ENCODE results near the gene ORAI3.
A peak's percentile ranks its signal among the peaks of the same experiment; 100 is the strongest.

The ORAI3 gene

GRCh38 chr16:30949650-30950515, 1.0 kb downstream of the ORAI3 start:
- peak; percentile 52 for DNase-seq

GRCh38 chr16:30950516-30951065, 1.7 kb downstream of the ORAI3 start:
- no peak for DNase-seq

DNA sequence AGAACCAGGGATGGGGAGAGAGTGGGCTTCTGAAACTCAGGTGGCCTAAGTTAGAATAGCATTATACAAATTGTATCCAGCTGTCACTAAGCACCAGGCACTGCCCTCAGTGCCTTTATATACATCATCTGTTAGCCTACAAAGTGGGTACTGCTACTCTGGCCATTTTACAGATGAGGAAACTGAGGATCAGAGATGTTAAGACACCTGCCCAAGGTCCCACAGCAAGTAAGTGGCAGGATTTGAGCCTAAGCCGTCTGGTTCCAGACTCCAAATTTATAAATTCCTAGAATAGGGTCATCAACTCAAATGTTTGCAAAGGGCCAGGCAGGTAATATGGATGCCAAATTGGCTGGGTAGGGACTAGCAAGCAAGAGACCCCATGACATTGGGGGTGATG, 2.3 kb downstream of the ORAI3 start:
- no peak for DNase-seq

DNA sequence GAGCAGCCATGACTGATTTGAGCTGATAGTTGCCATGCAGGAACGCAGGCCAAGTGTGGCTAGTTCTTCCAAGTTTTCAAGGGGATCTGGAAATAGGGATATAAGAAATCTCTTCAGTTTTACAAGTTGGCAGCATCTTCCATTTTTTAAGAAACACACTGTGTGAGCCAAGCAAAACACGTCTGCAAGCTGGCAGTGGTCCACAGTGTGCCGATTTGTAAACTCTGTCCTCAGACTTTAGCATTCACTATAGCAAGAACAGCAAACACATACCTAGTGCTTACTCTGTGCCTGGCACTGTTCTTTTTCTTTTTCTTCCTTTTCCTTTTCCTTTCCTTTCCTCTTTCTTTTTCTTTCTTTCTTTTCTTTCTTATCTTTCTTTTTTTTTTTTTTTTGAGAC, 2.9 kb downstream of the ORAI3 start:
- no peak for DNase-seq

GRCh38 chr16:30953111-30953510, 4.2 kb downstream of the ORAI3 start:
- no peak for DNase-seq

DNA sequence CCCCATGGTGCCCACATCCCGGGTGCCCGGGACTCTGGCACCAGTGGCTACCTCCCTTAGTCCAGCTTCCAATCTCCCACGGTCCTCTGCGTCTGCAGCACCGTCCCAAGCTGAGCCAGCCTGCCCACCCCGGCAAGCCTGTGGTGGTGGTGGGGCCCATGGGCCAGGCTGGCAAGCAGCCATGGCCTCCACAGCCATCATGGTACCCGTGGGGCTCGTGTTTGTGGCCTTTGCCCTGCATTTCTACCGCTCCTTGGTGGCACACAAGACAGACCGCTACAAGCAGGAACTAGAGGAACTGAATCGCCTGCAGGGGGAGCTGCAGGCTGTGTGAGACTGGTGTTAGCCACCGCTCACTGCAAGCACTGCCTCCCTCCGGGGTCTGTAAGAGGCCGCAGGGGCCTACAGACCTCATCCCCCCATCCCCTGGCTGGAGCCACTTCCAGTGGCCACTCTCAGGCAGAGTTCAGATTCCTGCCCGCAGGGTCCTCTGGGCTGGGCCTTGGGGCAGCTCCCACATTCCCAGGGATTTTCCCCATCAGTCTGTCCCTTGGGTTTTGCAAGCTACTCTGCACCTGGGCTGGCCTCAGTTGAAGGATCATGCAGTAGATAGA, 4.8 kb downstream of the ORAI3 start:
- peak; percentile 49 for DNase-seq

DNA sequence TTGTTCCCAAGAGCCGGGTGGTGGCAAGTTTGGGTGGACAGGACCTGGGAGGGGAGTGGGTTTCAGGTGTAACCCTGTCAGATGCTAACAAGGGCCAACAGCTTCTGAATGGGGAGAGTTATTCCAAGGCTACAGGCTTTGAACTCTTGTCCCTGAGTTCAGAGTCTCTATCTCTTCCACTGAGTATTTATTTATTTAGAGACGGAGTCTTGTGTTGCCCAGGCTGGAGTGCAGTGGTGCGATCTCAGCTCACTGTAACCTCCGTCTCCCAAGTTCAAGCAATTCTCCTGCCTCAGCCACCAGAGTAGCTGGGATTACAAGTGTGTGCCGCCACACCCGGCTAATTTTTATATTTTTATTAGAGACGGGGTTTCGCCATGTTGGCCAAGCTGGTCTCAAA, 6.1 kb downstream of the ORAI3 start:
- no peak for DNase-seq

DNA sequence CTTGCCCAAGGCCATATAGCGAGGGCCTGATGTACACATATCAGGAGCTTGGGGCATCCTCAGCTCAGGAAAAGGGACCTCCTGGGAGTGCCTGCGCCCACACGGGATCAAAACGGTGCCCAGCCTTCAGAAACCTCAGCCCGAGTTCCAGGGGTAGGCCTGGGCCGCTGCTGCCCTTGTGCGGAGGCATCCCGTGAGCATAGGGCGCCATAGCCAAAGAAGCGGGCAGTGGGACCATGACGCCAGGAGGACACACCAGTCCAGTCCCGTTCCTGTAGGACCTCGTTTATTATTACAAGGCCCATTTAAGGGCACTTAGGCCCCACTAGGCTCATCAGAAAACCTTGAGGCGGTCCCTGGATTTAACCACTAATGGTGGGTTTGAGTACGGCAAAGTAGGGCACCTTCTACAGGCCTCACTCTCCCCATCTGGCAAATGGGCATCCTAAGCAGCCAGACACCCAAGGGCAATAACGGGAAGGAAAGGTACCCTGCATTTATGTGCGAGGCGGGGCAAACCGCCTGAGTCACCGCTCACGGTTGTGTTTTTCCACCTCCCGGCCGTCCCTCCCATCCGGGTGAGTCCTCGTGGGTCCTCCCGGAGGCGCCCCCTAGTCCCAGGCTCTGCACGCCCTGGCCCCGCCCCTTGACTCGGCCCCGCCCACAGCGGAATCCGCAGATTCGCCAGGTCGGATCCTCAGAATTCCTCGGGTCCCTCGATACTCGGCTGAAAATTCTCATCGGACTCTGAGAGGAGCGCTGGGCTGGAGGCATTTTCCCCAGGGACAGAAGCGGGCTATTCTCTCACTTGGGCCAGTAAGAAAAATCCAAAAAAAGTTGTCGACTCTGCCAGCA, 8.0 kb downstream of the ORAI3 start:
- DNase-seq, result peak; percentile 85

- DNase-seq, result peak; percentile 95
Observed at GRCh38 chr16:30957456-30958174, 8.7 kb downstream of the ORAI3 start, which contains the start of gene SETD1A. Gene SETD1A (plus strand): TSS chr16:30957754. CDS start chr16:30958732, 978 bp downstream.

DNA sequence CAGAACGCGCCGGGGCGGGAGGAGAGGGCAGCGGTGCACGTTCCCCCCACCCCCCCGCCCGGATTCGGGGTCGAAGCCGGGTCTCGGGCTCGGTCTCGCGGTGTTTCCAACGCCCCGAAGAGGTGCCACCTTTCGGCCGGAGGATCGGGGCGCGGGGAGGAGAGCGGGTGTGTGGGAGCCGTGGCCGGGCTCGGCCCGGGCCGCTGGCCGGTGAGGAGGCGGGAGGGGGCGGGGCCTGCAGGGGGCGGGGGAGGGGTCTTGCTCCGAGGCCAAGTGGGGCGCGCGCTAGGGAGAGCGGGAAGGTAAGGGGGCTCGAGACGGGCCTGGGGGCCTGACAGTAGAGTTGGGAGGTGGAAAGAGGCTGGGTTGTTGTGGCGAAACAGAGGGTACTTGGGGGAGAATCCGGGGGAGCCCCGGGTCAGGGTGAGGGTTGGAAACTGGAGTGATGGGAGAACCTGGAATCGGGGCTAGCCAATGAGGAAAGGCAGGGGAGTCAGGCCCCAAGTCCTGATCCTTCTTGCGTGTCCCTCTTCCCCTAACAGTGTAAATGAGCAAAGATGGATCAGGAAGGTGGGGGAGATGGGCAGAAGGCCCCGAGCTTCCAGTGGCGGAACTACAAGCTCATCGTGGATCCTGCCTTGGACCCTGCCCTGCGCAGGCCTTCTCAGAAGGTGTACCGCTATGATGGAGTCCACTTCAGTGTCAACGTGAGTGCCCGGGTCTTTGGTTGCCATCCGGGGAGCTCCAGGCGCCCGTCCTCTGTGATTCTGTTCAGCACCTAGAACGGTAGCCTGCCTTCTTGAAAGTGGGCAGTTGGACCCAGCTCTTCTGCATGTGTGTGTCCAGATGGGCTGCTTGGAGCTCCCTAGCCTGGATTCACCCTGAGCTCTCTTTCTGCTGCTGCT, 9.6 kb downstream of the ORAI3 start:
- DNase-seq, result no peak

DNA sequence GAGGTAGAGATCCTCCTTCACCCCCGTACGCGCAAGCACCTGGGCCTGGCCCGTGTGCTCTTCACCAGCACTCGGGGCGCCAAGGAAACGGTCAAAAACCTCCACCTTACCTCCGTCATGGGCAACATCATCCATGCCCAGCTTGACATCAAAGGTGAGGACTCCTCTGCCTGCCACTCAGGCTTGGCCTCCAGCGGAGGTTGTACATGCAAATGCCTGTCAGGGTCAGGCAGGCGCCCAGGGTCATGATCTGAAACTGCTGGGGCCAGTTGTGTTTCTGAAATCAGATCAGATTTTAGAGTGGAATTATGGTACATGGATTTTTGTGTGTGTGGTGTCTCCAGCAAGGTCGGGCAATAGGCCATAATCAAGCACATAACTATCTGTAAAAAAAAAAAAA, 12.5 kb downstream of the ORAI3 start:
- DNase-seq, result no peak

DNA sequence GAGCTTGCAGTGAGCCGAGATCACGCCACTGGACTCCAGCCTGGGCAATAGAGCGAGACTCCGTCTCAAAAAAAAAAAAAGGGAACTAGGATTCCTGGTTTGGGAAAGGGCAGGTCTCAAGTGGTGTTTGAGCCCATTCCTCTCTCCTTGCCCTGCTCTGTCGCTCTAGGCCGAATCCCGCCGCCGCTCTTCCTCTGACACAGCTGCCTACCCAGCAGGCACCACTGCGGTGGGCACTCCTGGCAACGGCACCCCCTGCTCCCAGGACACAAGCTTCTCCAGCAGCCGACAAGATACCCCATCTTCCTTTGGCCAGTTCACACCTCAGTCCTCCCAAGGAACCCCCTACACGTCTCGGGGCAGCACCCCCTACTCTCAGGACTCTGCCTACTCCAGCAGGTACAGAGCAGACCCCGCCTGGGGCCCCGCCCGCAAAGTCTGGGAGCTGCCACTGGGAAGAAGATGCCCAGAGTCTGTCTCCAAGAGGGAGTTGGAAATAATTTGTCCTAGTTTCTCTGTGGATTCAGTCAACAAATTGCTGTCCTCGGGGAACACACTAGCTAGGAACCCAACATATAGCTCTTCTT, 15.2 kb downstream of the ORAI3 start:
- no peak for DNase-seq

DNA sequence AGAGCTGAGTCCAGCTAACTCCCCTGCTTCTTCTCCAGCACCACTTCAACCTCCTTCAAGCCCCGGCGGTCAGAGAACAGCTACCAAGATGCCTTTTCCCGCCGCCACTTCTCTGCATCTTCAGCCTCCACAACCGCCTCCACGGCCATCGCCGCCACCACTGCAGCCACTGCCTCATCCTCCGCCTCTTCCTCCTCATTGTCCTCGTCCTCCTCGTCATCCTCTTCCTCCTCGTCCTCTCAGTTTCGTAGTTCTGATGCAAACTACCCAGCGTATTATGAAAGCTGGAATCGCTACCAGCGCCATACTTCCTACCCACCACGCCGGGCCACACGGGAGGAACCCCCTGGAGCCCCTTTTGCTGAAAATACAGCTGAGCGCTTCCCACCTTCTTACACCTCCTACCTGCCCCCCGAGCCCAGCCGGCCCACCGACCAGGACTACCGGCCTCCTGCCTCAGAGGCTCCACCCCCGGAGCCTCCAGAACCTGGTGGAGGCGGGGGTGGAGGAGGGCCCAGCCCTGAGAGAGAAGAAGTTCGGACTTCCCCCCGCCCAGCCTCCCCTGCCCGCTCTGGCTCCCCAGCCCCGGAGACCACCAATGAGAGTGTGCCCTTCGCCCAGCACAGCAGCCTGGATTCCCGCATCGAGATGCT, 15.8 kb downstream of the ORAI3 start:
- no peak for DNase-seq

GRCh38 chr16:30965436-30965835, 16.6 kb downstream of the ORAI3 start:
- DNase-seq, result no peak

- DNase-seq, result no peak
Observed at GRCh38 chr16:30966033-30966619, 17.3 kb downstream of the ORAI3 start.

DNA sequence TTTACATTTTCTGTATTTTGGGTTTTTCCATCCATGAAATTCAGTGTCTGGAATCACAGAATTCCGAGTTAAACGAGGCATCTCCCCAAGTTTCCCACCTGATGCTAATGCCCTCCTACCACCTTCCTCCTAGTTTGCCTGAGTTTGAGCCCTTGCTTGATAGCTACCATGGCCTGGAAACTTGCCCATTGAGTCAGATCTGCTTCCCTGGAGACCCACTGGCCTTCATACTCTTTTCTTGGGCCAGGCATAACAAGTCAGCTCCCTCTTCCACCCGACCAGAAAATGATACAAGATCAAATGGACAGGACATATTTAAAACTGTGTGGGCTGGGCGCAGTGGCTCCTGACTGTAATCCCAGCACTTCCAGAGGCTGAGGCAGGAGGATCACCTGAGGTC, 18.9 kb downstream of the ORAI3 start:
- no peak for DNase-seq

DNA sequence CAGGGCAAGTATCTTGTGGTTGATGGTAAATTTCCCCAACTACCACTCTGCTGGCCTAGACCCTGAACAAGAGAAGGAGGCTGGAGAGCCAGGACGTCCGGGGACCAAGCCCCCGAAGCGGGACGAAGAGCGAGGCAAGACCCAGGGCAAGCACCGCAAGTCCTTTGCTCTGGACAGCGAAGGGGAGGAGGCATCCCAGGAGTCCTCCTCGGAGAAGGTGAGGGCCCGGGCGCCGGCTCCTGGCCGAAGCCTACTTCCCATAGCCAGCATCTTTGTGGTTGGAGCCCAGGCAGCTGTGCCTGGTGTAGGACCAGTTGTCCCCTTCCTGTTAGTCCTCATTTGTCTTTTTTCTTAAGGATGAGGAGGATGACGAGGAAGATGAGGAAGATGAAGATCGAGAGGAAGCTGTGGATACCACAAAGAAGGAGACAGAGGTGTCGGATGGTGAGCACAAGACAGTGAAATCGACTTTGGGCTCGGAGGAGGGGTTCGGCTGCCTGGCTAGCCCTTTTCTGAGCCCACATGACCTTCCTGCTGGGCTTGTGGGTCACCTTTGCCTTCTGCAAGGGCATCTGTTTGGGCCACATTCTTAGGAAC, 20.5 kb downstream of the ORAI3 start:
- DNase-seq, result no peak

GRCh38 chr16:30971298-30971697, 22.4 kb downstream of the ORAI3 start:
- DNase-seq, result no peak

DNA sequence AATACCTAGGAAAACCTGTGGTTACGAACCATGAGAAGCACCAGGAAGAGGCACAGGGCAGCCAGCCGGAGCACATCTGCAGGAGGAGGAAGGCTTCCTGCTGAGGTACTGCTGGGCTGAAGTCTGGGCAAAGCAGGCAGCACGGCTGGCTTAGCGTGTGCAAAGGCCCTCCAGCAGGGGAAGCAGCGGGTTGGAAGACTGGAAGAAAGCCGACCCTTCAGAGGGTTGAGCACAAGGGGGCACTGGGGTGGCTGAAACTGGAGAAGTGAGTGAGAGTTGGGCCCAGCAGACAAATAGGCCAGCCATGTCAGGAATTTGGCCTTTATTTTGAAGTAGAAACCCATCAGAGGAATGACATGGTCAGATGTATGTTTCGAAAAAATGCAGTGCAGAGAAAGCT, 24.0 kb downstream of the ORAI3 start:
- DNase-seq, result no peak

DNA sequence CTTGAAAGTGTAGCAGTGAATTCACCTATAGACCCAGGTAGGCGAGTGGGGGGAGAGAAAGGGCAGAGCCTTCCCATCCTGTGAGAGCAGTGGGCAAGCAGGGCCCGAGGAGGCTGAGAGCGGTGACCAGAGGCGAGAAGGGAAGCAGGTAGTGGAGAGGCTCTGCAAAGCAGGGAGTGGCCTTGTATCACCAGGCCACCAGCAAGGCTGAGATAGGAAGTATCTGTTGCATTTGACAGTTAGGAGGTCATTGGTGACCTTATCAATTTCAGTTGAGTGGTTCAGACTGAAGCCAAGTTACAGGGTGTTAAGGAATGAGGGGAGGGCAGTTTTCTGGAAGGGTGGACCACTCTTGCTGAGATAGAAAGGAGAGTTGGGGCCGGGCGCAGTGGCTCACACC, 25.5 kb downstream of the ORAI3 start:
- DNase-seq, result no peak

Data from activated CD4-positive, CD25-positive, alpha-beta regulatory T cell treated with anti-CD3 and anti-CD28 coated beads, Interleukin-2, amount 50 U/mL, for 72 hours (primary cell).